Measurements from ENCODE around the gene GLCE. TPM values are rescaled to one million over a fixed set of nuclear protein-coding genes. Genes with fewer than 3 reads are reported as not detected.

Gene GLCE
- total and polyA plus RNA-seq, 4 donors = 6.8 to 26.3 (median 13.7) TPM

DNA sequence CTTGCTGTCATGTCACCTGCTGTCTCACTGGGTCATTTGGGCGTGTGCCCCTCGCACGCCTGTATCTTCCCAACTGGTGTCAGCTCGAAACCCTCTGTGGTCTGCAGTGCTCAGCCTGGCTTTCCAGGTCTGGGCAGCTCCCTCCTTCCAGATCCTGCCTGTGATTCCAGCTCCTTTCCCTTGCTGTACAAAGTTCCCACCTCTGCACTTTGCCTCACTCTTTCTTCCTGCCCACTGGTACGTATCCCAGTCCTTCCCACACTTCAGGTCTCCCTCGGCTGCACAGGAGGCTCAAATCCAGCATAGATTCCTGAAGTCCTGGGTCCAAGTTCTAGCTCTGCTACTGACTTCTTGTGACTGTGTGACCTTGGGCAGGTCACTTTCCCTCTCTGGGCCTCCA, 136.2 kb downstream of the GLCE start (continued):
- TF ChIP-seq ZBTB33 (IDR thresholded peaks at IDR 0.05) = no peak
- no peak for TF ChIP-seq TAF1 (conservative IDR thresholded peaks at IDR 0.05)
- no peak for TF ChIP-seq HNF4G (IDR thresholded peaks at IDR 0.05)
- no peak for TF ChIP-seq SP1 (IDR thresholded peaks at IDR 0.05)

DNA sequence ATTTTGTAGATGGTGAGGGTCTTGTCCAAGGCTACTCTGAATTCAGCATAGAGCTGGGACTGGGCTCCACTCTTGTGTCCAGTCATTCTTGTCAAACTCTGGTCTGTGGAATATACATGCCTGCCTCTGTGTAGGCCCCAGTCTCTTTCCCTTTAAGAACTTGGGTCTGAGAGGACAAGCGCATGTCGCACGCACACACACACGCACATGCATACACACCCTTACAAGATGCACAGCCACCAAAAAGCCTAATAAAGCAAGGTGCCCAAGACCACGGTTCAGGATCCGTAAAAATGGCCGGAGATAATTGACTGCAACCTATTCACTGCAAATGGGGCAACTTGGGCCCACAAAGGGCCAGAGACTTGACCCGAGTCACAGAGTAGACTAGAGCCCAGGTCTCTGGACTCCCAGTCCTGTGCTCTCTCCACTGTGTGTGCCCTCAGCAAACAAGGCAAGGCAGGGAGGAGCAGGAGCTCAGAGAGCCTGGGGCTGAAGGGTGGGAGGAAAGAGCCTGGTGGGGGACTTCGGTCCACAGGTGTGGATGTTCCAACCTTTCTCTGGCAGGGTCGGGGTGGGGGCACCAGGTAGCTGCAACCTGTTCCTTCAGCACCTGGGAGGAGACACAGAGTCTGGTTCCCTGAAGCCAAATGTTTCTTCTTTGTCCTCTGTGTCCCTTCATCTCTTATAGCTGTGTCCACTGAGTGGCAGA, 137.4 kb downstream of the GLCE start:
- TF ChIP-seq YY1 (IDR thresholded peaks at IDR 0.05) = no peak
- TF ChIP-seq FOXA2 (IDR thresholded peaks at IDR 0.05) = no peak
- TF ChIP-seq GABPA (IDR thresholded peaks at IDR 0.05 in 1 of 2, conservative IDR thresholded peaks at IDR 0.05 in 1 of 2) = no peak
- TF ChIP-seq, protein P1, sequence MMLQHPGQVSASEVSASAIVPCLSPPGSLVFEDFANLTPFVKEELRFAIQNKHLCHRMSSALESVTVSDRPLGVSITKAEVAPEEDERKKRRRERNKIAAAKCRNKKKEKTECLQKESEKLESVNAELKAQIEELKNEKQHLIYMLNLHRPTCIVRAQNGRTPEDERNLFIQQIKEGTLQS (IDR thresholded peaks at IDR 0.05) = no peak
- TF ChIP-seq HNF4A (conservative IDR thresholded peaks at IDR 0.05) = no peak
- TF ChIP-seq FOXA1 (IDR thresholded peaks at IDR 0.05) = no peak
- TF ChIP-seq, protein P2, sequence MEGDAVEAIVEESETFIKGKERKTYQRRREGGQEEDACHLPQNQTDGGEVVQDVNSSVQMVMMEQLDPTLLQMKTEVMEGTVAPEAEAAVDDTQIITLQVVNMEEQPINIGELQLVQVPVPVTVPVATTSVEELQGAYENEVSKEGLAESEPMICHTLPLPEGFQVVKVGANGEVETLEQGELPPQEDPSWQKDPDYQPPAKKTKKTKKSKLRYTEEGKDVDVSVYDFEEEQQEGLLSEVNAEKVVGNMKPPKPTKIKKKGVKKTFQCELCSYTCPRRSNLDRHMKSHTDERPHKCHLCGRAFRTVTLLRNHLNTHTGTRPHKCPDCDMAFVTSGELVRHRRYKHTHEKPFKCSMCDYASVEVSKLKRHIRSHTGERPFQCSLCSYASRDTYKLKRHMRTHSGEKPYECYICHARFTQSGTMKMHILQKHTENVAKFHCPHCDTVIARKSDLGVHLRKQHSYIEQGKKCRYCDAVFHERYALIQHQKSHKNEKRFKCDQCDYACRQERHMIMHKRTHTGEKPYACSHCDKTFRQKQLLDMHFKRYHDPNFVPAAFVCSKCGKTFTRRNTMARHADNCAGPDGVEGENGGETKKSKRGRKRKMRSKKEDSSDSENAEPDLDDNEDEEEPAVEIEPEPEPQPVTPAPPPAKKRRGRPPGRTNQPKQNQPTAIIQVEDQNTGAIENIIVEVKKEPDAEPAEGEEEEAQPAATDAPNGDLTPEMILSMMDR (IDR thresholded peaks at IDR 0.05; ENCODE audit: low read depth, low read length, missing input control) = no peak
- Histone ChIP-seq H3K4me3 (ENCODE audit: low read depth in 1 of 3, low read length in 3 of 3) (no peak overlapping the region), H3K36me3 (ENCODE audit: control insufficient read depth in 4 of 4, insufficient read depth in 3 of 4, low read depth in 1 of 4, low read length in 3 of 4) (no peaks in the 10 kb centered on the region), H3K9ac (ENCODE audit: low read depth in 1 of 2, low read length in 2 of 2) (no peak overlapping the region), H3K9me3 (ENCODE audit: control insufficient read depth in 4 of 4, low read length in 3 of 4) (no peaks in the 10 kb centered on the region), H3K4me1 (ENCODE audit: control insufficient read depth in 4 of 4, insufficient read depth in 4 of 4, low read length in 3 of 4) (peaks cover 0 to 7% (median 5%) of the 10 kb centered on the region in 4 donors), H3K27me3 (ENCODE audit: control insufficient read depth in 4 of 4, insufficient read depth in 4 of 4, low read length in 3 of 4) (peaks cover 0 to 4% (median 1%) of the 10 kb centered on the region in 4 donors), H3K27ac (ENCODE audit: low read depth in 1 of 2, low read length in 2 of 2) (no peak overlapping the region)
- DNase-seq (ENCODE audit: low spot score) = no peak
- WGBS = 94% methylated on average over 10 of the region's 10 CpGs

GRCh38 chr15:69298354-69298696, 137.9 kb downstream of the GLCE start:
- DNase-seq (ENCODE audit: low spot score) = no peak
- Histone ChIP-seq H3K36me3 (ENCODE audit: control insufficient read depth in 4 of 4, insufficient read depth in 3 of 4, low read depth in 1 of 4, low read length in 3 of 4) (no peaks in the 10 kb centered on the region), H3K27ac (ENCODE audit: low read depth in 1 of 2, low read length in 2 of 2) (no peak overlapping the region), H3K9ac (ENCODE audit: low read depth in 1 of 2, low read length in 2 of 2) (no peak overlapping the region), H3K4me3 (ENCODE audit: low read depth in 1 of 3, low read length in 3 of 3) (peak overlapping the region in 1 of 3 donors; percentile 58), H3K4me1 (ENCODE audit: control insufficient read depth in 4 of 4, insufficient read depth in 4 of 4, low read length in 3 of 4) (peaks cover 0 to 7% (median 5%) of the 10 kb centered on the region in 4 donors), H3K9me3 (ENCODE audit: control insufficient read depth in 4 of 4, low read length in 3 of 4) (no peaks in the 10 kb centered on the region), H3K27me3 (ENCODE audit: control insufficient read depth in 4 of 4, insufficient read depth in 4 of 4, low read length in 3 of 4) (peaks cover 0 to 4% (median 1%) of the 10 kb centered on the region in 4 donors)
- TF ChIP-seq HNF4A (conservative IDR thresholded peaks at IDR 0.05) = no peak
- TF ChIP-seq SP1 (IDR thresholded peaks at IDR 0.05) = no peak
- TF ChIP-seq, protein P2 (IDR thresholded peaks at IDR 0.05; ENCODE audit: low read depth, low read length, missing input control) = no peak
- no peak for TF ChIP-seq GABPA (IDR thresholded peaks at IDR 0.05 in 1 of 2, conservative IDR thresholded peaks at IDR 0.05 in 1 of 2)
- TF ChIP-seq EGR1 (IDR thresholded peaks at IDR 0.05; ENCODE audit: low read depth in 2 of 2) = no peak
- no peak for TF ChIP-seq YY1 (IDR thresholded peaks at IDR 0.05)
- no peak for TF ChIP-seq MAX (IDR thresholded peaks at IDR 0.05)
- no peak for TF ChIP-seq REST (IDR thresholded peaks at IDR 0.05)
- WGBS = 72% methylated on average over 15 of the region's 15 CpGs

Measured in liver (tissue), 9 donors.